GM18517 (cell line): ENCODE measurements around the gene ADAP1.
"Not testable (repeated sequence)": the region's sequence is repeated elsewhere in the genome, so short reads cannot be mapped to it uniquely, and the experiment has no call there.

Source experiments
- ATAC-seq: cut with Tn5 transposase; IDR thresholded peaks from one replicate; pipeline ENCODE4 v1.9.1; 2021; ENCODE audit warnings: mild to moderate bottlenecking, moderate library complexity; ENCODE audit not compliant: unreplicated experiment

The ADAP1 gene

GRCh38 chr7:940599-941408, 13.7 kb downstream of the ADAP1 start:
- no peak for ATAC-seq

DNA sequence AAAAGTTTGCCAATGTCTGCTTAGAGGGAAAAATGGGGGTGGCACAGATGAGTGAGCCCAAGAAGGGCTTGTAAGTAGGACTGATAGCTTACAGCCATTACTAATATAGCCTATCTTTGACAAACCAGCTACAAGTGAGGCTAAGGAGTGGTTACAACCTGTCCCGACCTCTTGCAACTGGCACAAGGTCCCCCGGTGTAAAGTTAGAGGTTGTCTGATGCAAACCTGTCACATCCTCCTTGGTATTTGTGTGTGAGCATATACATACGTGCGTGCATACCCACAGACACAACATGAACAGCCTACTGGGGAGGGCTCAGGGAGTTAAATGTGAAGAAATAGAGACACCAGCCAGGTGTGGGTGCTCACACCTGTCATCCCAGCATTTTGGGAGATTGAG, 14.6 kb downstream of the ADAP1 start:
- no peak for ATAC-seq

DNA sequence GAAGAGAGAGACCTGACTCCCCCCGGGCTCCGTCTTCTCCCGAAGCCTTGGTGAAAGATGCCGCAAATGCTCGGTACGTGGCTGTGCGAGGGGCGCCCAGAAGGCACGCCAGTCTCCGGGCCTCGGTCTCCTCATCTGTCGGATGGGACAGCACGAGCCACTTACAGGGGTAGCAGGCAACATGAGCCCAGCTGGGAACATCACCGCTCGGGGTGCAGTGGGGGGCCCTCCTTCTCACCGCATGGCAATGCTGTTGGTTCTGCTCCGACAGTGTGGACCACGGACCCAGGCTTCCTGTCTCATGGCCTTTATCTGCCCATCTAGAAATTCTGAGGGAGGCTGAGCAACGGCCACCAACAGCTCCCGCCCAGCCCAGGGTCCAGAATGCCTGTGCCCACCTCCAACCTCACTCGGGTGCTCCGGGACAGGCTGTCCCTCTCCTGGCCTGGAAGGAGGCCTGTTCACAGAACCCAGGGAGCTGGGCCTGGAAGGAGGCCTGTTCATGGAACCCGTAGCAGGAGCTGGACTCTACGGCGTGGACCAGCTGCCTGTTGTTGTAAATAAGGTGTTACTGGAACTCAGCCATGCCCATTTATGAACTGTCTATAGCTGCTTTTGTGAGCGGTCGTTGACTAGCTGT, 15.8 kb downstream of the ADAP1 start:
- no peak for ATAC-seq

DNA sequence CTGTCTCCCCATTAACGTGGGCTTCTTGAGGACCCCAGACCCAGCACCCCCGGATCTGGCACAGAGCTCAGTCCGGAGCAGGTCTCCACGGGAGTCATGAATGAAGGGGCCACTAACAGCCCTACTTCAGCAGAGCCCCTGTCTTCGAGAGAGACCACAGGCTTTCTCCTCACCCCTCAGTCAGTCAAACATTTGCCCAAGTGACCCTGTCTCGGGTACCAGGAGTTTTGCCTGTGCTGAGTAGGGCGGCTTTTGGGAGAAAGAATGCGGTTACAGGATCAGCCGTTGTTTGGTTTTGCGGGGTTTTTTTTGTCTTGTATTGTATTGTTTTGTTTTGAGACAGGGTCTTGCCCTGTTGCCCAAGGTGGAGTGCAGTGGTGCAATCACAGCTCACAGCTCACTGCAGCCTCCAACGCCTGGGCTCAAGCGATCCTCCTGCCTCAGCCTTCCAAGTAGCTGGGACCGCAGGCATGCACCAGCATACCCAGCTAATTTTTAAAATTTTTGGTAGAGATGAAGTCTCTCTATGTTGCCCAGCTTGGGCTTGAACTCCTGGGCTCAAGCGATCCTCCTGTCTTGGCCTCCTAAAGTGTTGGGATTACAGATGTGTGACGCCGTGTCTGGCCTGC, 16.5 kb downstream of the ADAP1 start:
- no peak for ATAC-seq

DNA sequence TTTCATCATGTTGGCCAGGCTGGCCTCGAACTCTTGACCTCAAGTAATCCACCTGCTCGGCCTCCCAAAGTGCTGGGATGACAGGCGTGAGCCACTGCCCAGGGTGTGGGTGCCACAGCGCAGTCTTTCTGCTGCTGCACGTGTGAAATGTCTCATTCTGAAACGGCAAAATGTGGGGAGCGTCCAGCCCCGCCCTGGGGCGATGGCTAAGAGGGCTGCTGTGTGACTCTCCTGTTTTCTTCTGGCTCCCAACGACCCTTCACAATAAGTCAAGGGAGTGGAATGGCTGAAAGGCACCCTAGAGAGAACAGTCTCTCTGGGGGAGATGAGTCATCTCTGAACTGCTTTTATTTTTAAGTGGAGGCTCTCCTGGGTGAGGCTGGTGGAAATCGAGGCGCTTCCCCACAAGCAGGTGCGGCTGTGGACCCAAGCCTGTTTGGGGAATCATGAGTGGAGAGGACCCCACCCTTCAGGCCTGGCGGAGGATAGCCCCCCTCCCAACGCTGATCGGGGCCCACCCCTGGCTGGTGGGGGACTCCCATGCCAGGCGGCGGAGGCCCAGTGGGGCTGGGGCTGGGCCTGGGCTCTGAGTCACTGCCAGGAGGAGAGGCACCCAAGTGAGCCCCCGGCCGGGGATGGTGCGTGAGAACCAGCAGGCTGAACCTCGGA, 18.0 kb downstream of the ADAP1 start:
- peak; percentile 82 for ATAC-seq

- no peak for ATAC-seq
Observed at GRCh38 chr7:935874-936385, 18.6 kb downstream of the ADAP1 start.

DNA sequence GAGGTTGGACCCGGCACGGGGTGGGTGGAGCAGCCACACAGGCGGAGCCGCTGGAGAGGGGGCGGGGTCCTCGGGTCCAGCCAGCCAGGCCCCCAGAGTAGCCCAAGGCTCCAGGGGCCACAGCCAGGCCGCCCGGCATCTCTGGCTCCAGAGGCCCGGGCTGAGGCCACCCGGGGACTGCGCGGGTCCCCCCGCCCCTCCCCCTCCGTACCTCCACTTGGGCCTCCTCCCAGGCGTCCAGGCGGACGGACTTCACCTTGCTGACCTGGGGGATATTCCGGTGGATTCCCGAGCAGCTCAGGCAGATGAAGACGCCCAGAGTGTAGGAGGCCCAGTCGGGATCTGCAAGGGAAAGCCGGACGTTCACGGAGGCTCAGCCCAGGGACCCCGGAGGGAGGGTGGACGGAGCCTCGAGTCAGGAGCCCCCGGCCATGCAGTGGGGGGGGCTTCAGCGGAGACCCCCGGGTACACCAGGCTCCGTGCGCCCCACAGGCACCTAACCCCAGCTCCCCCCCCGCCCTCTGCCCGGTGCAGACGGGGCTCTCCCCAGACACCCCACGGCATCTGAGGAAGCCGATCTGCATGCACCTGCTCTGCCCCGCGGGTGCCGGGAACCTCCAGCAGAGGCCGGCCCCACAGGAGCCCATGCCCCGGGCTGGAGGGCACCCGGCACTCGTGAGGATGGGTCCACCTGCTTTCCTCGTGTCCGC, 19.2 kb downstream of the ADAP1 start:
- no peak for ATAC-seq

GRCh38 chr7:934469-935163, 19.9 kb downstream of the ADAP1 start:
- no peak for ATAC-seq

DNA sequence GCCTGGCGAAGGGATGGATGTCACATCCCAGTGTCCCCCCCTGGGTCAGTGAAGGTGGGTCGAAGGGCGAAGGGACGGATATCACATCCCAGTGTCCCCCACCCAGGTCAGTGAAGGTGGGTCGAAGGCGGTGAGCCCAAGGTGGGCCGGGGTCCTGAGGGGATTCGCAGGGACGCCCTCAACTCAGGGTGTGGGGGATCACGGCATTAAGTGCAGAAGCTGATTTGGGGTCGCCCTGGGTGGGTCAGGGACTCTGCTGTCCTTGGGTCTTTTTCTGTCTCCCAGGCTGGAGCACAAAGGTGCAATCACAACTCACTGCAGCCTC, 21.9 kb downstream of the ADAP1 start:
- ATAC-seq: no peak

DNA sequence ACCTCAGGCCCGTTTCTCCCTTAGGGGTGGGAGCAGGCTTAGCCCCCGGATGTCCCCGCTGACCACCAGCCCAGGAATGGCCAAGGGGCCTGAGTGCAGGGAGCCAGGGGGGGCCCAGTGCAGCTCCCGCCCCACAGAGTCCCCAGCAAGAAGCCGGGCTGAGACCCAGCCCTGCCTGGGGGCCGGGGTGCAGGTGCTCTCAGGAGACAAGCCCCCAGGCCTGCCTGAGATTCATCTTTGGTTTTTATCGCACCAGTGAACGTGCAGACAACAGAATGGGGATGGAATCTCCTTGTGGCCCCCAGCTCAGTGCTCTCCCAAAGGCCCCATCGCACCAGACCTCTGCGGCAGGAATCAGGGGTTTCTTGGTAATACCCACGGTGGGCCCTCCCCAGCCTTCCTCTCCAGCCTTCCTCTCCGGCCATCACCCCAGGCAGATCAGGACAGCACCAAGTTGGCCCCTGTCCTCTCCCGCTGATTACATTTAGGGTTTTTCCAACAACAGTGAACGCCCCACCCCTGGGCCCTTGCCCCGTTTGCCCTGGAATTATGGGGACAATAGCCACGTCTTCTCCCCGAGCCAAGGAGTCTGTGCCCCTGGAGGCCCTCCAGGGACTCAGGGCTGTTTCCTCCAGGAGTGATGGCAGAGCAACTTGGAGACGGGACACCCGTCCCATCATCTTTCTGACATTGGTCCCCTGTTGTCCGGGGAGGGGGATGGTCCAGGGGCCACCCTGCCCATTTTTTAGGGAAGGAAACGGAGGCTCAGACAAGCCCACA, 22.4 kb downstream of the ADAP1 start:
- ATAC-seq: no peak

DNA sequence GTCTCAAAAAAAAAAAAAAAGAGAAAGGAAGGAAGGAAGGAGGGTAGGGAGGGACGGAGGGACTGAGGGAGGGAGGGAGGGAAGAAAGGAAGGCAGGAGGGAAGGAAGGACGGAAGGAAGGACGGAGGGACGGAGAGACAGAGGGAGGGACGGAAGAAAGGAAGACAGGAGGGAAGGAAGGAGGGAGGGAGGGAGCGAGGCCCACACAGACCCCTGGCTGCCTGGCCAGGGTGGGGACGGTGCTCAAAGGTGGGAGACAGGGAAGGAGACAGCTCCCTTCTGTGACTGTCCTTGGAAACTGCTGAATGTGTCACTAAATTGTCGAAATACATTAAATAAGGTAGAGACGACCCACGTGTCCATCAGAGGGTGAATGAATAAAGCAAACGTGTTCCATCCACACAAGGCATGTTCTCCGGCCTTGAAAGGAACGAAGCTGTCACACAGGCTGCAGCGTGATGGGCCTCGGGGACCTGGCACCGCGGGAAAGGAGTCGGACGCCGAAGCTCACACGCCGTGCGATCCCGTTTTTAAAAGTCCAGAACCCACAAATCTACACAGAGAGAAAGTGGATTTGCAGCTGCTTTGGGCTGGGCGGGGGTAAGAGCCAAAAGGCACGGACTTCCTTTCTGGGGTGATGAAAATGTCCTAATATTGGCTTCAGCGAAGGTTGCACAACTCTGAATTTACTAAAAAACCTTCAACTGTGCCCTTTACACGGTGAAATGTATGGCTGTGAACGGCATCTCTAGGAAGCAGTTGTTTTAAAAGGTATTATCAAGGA, 23.3 kb downstream of the ADAP1 start:
- ATAC-seq: no peak

- ATAC-seq: no peak
Observed at GRCh38 chr7:929311-929711, 25.2 kb downstream of the ADAP1 start.

DNA sequence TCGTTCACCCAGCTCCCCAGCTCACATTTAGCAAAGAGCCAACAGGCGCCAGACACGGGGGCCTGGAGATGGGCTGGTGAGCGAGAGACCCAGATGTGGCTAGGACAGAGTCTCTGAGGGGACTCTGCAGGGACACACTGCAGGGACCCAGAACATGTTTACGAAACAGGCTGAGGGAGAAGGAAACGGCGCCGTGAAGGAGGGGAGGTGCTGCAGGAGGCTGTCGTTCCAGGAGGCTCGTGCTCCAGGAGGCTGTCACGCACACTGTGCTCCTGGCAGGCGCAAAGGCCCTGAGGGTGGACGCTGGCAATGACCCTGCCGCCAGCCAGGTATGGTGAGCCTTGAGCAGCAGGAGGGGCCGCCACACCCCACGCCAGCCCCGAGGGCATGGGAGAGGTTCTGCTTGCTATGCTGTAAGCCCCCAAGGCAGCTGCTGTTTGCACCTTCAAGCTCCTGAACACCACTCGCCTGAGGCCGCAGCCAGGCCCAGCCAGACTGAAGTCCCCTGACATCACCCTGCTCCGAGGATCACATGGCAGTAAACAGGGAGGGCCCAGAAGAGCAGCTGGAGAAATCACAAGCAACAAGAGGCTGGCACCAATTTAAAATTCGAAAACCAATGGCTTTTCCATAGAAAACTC, 27.3 kb downstream of the ADAP1 start:
- no peak for ATAC-seq

DNA sequence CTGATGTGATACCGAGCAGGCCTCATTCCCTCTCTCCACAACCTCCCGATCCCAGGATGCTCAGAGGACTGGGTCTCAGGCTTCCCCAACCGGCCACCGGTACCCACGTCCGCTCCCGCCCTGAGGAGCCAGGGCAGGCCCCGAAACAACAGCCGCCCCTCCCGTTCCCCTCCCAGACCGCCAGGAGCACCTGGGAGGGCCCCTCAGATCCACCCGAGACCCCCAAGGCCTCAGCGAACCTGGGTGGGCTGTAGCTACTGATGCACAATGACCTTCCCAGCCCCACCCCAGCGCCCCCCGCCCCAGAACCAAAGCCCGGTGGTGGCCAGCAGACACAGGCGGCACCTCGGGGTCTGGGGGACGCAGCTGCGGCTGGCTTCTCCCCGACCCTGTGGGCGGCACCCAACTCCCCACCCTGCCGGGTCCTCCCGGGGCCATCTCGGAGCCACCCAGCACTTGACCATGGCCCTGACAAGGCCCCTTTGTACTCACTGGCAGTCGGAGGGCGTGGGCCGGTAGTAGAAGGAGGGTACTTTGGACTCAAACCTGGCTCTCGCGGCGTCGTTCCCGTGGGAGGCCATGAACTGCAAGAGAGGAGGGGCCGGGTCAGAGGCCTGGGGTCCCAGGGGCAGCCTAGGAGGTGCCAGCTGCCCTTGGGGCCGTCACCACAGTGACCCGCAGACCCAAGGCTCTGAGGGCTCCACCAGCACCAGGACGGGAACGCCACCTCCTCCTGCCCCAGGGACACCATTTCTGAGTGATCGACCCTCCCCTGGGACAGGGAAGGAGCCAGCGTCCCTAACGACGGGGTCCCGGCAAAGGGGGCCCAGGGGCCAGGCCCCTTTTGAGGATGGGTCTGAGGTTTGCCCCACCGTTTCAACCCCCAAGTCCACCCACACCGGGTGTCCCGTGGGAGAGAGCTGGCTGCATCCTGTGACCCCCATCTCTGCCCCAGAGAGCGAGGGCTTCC, 28.1 kb downstream of the ADAP1 start:
- ATAC-seq: no peak

DNA sequence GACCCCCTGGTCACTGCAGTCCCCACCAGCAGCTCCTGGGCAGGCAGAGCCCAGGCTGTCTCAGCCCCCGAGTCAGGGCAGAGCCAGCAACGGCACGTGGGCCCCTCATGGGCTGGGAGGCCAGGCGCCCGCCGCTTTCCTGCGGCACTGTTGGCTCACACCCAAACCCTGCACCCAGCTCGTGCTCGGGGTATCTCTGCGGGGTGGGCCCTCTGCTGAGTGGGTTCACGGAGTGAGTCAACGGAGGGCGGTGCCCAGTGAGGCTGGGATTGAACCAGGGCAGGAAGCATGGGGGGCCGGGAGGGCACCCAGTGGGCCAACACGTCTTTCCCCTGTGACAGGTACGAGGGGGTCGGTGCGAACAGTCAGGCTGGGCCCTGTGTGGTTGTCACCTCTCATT, 28.9 kb downstream of the ADAP1 start:
- no peak for ATAC-seq

DNA sequence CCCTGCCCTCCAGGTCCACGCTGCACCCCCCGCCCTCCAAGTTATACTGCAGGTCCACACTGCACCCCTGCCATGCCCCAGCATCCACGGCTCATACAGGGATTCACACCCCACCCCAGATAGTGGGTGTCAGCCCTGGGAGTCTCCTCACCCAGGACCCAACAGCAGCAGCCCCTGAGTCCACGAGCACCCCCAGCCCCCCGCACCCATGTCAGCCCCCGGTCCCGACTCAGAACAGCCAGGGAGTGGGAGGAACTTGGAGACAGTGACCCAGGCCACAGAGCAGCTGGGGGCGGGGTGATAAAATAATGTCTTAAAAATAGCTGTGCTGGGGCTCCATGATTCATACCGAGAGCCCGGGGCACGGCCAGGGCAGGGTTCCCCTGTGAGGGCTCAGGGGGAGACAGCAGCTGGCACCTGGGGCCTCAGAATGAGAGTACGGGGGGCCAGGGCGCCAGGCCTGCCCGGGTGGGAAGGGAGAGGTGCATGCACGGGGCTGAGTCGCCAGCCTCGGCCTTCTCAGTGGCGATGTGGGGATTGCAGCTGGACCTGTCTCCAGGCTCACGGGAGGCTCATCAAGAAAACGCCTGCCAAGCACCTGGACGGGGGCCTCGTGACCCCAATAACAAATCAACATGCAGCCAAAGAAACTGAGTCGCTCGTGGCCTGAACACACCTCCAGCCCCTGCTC, 29.8 kb downstream of the ADAP1 start:
- peak; percentile 64 for ATAC-seq

GRCh38 chr7:924042-924441, 30.4 kb downstream of the ADAP1 start:
- ATAC-seq: not testable (repeated sequence)
